Erythroblast (primary cell): ENCODE measurements around the gene LGALS8.

Experiments
- GATA1 ChIP-seq: IDR thresholded peaks from 2 replicates; pipeline ENCODE4 v1.6.1; 2011; ENCODE audit warnings: low read depth, mild to moderate bottlenecking, control low read depth, low read length, moderate library complexity
- POLR2A ChIP-seq: IDR thresholded peaks from 2 replicates; pipeline ENCODE4 v1.6.1; 2011; ENCODE audit warnings: mild to moderate bottlenecking, low read length

DNA sequence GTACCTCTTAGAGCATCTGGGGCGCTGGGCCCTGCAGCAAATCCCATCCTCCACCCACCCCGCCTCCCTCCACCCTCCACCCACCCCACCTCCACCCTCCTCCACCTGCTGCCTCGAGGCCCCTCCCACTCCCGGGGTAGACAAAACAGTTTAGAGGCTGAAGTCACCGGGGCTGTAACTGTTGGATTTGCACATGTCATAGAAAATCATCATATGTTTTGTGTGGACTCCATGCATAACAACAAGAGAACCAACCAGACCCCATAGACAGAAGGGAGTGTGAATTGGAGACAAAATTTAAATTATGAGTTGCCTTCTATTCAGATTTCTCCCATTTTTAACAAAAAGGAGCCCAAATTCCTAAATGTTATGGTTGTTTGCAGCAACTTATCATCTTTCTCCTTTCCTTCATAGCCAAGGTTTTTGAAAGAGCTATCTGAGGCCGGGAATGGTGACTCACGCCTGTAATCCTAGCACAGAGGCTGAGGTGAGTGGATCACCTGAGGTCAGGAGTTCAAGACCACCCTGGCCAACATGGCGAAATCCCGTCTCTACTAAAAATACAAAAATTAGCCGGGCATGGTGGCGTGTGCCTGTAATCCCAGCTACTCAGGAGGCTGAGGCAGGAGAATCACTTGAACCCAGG is 28.2 kb upstream of the LGALS8 start:
- no peak for TF ChIP-seq POLR2A
- TF ChIP-seq GATA1: no peak
